Testis (tissue), 3 donors: ENCODE measurements around the gene CEP131. TPM values are rescaled to one million over a fixed set of nuclear protein-coding genes. Genes with fewer than 3 reads are reported as not detected.

Experiments used
- DNase-seq: peaks from one replicate; pipeline ENCODE4 v3.0.0-alpha.2; 2019
- H3K27ac ChIP-seq, 2 donors: fragments of 200-600 bp; sonication (generic); one replicate each; pipeline ENCODE4 v1.5.1; 2019
- H3K27me3 ChIP-seq: fragments of 200-600 bp; sonication (generic); one replicate; pipeline ENCODE4 v1.5.1; 2019
- H3K36me3 ChIP-seq: fragments of 200-600 bp; sonication (generic); one replicate; pipeline ENCODE4 v1.5.1; 2017; ENCODE audit warnings: low read depth; ENCODE audit errors: missing control alignments
- H3K4me1 ChIP-seq: fragments of 200-600 bp; sonication (generic); one replicate; pipeline ENCODE4 v1.5.1; 2019
- H3K4me3 ChIP-seq, 2 donors: fragments of 200-600 bp; sonication (generic); one replicate each; pipeline ENCODE4 v1.5.1; 2017 to 2019
- H3K9me3 ChIP-seq: fragments of 200-600 bp; sonication (generic); one replicate; pipeline ENCODE4 v1.5.1; 2017
- POLR2A ChIP-seq: fragments of 450-650 bp; IDR thresholded peaks from one replicate; pipeline ENCODE4 v1.6.1; 2017; ENCODE audit warnings: antibody characterized with exemption, mild to moderate bottlenecking, moderate library complexity
- WGBS, 2 donors: methylation state at CpG; one replicate each; pipeline ENCODE4 v1.1.5; 2018; 5-methylcytosine and 5-hydroxymethylcytosine counted together
- intact Hi-C: fragments of 100-400 bp; cut with DNase I; formaldehyde crosslinking; loops from one replicate; pipeline ENCODE4 v1.15.1; 2023; ENCODE audit warnings: low total_unique reads
- polyA plus RNA-seq: library from polyadenylated mRNA; stranded (reverse); fragments of 350-450 nt; fragmentation: Illumina TruSeq; extraction: RNeasy Lipid Tissue Mini Kit (QIAGEN cat#74804); gene quantifications from one replicate; pipeline ENCODE4 v1.2.3, GENCODE V29; 2014; ENCODE audit warnings: low read depth, low replicate concordance; ENCODE audit not compliant: insufficient read depth
- total RNA-seq, 2 donors: library from RNA; depleted of rRNA; stranded (reverse); fragments of >200 nt; gene quantifications; one replicate each; pipeline ENCODE4 v1.2.3, GENCODE V29; 2016
- TF ChIP-seq, protein P1 (sequence below), 3 experiments: fragments of 450-650 bp in 2 of 3; fragments of 200-600 bp in 1 of 3; sonication (generic) in 1 of 3; IDR thresholded peaks; one replicate each; pipeline ENCODE4 v1.5.1; 2016 to 2019; ENCODE audit warnings: antibody characterized with exemption in 3 of 3, mild to moderate bottlenecking in 2 of 3, moderate library complexity in 1 of 3

The CEP131 gene
- total and polyA plus RNA-seq, 3 donors from 2014 or later: 28.9 to 48.7 (median 42.9) TPM

DNA sequence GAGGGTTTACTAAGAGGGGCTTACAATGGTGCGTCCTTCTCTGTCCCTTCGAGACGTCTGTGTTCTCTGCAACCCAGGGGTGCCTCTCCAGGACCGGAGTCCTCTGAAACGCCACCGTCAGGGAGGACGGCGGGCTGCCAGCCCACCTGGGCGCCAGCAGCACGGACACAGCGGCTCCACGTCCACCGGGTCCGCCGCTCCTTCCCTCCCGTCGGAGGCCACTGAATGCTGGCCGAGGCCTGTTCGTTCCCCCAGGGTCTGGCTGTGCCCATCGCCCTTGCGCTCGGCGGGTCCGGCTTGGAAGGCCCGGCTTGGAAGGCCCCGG, 15.7 kb upstream of the CEP131 start:
- DNase-seq: no peak
- Histone ChIP-seq H3K27me3 (no peaks in the 10 kb centered on the region), H3K36me3 (no peaks in the 10 kb centered on the region), H3K4me1 (peaks cover 23% of the 10 kb centered on the region), H3K4me3 (peak overlapping the region; percentile 96 to 97), H3K27ac (peak overlapping the region; percentile 33 to 50), H3K9me3 (no peaks in the 10 kb centered on the region)
- intact Hi-C loops: no loop called here
- TF ChIP-seq, protein P1, sequence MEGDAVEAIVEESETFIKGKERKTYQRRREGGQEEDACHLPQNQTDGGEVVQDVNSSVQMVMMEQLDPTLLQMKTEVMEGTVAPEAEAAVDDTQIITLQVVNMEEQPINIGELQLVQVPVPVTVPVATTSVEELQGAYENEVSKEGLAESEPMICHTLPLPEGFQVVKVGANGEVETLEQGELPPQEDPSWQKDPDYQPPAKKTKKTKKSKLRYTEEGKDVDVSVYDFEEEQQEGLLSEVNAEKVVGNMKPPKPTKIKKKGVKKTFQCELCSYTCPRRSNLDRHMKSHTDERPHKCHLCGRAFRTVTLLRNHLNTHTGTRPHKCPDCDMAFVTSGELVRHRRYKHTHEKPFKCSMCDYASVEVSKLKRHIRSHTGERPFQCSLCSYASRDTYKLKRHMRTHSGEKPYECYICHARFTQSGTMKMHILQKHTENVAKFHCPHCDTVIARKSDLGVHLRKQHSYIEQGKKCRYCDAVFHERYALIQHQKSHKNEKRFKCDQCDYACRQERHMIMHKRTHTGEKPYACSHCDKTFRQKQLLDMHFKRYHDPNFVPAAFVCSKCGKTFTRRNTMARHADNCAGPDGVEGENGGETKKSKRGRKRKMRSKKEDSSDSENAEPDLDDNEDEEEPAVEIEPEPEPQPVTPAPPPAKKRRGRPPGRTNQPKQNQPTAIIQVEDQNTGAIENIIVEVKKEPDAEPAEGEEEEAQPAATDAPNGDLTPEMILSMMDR (IDR thresholded peaks at IDR 0.05): no peak
- WGBS, 2 donors: 1% methylated on average over 22 of the region's 26 CpGs; no CpG with 5 or more reads in 1 of the 2 donors

DNA sequence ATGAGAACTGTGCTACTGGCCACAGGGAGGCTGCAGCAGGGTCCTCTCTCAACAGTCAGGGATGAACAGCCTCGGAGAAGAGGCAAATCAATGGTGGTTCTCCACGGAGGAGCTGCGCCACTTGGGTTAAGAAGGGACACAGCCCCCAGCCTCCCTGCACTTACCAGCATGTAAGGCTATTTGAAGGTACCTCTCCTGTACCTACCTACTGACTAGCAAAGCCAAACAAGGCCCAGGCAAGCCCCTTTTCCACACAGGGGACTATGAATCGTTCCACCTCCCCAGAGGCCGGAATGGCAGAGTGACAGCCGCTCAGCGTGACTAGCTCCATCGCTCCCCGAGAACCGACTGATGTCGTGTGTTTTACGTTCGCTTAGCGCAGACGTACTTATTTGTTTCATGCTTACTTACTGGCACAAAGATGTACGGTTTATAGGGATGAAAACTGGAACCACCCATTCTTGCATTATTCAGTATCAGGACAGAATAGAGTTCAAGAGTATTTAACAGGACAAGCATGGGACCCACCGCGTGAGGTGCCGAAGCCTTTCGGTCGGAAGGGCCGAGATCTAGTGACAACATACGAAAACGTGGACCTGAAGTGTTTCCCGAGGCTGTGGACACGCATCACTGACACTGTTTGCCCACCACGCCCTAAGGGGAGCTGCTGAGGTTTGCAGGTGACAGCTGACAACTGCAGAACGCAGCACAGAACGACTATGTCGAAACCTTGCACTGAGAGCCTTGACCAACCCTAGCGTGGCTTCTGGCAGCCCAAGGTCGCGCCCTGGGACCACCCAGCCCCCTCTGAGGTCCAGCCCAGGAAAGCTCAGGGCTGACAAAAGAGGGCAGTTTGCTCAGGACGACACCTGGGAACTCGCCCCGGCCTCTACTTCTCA, 15.1 kb upstream of the CEP131 start:
- 57% methylated on average over 26 to 36 of the region's 36 CpGs for WGBS, 2 donors
- H3K4me3 ChIP-seq: peak overlapping the region; percentile 96 to 97
- H3K36me3 ChIP-seq: no peaks in the 10 kb centered on the region
- peak overlapping the region in 1 of 2 donors; percentile 33 for H3K27ac ChIP-seq
- TF ChIP-seq, protein P1 (IDR thresholded peaks at IDR 0.05): no peak
- TF ChIP-seq POLR2A: no peak
- no peaks in the 10 kb centered on the region for H3K27me3 ChIP-seq
- intact Hi-C loops: no loop called here
- DNase-seq: no peak
- peaks cover 23% of the 10 kb centered on the region for H3K4me1 ChIP-seq
- no peaks in the 10 kb centered on the region for H3K9me3 ChIP-seq

DNA sequence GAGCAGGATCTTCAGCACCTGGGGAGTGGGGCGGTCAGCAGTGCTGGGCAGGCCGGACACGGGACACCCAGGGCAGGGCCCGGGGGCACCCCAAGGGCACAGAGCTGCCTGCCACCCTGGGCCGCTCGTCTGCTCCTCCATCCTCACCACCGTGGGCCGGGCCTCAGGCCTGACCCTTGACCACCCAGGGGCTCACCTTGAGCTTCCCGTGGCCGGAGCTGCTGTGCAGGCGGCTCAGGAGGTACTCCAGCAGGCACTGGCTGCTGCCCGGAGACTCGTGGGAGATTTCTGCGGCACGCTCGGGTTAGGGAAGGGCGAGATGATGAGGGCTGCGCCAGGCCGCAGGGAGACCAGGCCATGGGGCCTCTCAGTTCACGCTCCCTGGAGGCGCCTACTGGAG, 14.0 kb upstream of the CEP131 start:
- DNase-seq: no peak
- Histone ChIP-seq H3K27ac (no peak overlapping the region), H3K27me3 (no peaks in the 10 kb centered on the region), H3K9me3 (no peaks in the 10 kb centered on the region), H3K4me1 (peaks cover 23% of the 10 kb centered on the region), H3K4me3 (no peak overlapping the region), H3K36me3 (no peaks in the 10 kb centered on the region)
- no peak for TF ChIP-seq POLR2A
- TF ChIP-seq, protein P1 (IDR thresholded peaks at IDR 0.05): no peak
- 93 to 94% methylated on average over 6 to 21 of the region's 21 CpGs for WGBS, 2 donors
- intact Hi-C loops: no loop called here

DNA sequence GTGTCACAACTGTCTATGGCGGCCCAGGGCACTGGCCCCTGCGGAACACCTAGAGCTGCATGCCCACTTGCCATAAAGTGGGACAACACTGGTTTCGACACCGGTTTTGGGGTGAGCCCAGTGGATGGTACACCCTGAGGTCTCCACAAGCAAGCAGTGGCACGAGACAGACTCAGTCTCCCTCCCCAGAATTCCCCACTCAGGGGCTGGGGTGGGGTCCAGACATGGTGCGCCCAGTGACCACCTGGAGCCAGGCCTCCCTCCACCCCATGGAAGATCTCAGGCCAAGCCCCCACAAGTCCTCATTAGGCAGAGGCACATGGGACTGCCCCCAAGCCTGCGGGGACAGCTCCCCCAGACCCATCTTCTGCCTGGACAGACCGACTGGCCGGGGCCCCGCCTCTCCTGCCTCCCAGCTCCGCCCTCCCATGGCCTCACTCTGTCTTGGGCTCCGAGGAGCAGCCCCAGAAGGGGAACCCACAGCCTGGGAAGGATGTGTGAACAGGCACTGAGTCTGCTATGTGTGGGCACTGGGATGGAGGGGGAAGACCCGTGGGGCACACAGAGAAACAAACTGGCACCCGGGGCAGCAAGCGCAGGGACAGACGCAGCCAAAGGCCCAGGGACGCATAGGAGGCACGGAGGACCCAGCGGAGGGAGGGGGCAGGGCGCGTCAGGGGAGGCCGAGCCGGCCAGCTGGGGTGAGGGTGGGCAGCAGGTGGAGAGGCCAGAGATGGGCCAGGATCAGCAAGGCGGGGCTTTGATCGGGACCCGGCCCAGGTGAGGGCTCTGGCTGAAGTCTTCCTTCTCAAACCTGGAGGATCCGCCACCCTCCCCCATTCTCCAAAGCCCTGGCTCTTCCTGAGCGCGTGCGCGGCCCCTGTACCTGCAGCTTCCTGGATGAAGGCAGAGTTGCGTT, 13.3 kb upstream of the CEP131 start:
- H3K27me3 ChIP-seq: no peaks in the 10 kb centered on the region
- 90% methylated on average over 20 to 32 of the region's 32 CpGs for WGBS, 2 donors
- H3K4me3 ChIP-seq: no peak overlapping the region
- H3K27ac ChIP-seq: no peak overlapping the region
- TF ChIP-seq, protein P1 (IDR thresholded peaks at IDR 0.05): no peak
- TF ChIP-seq POLR2A: no peak
- H3K4me1 ChIP-seq: peaks cover 23% of the 10 kb centered on the region
- no peaks in the 10 kb centered on the region for H3K36me3 ChIP-seq
- DNase-seq: no peak
- intact Hi-C loops: no loop called here
- H3K9me3 ChIP-seq: no peaks in the 10 kb centered on the region
